Naive thymus-derived CD8-positive, alpha-beta T cell (primary cell): ENCODE results near the gene TCP11L2. TPM values are rescaled to one million over a fixed set of nuclear protein-coding genes. Genes with fewer than 3 reads are reported as not detected.

Source experiments
- ATAC-seq, 2 donors: fragments of 150-1000 bp; cut with Tn5 transposase in 1 of 2; sonication (Bioruptor Pico), chemical (Tn5 transposase) in 1 of 2; 1 replicate in 1 of 2; 2 replicates in 1 of 2; pipeline ENCODE4 v1.10.0; 2021; ENCODE audit warnings: mild to moderate bottlenecking in 2 of 2, moderate library complexity in 2 of 2
- POLR2A ChIA-PET: fragments of 350-600 bp; sonication (Branson Sonifier 250); formaldehyde crosslinking; loops from one replicate; lab custom pipeline; 2021; ENCODE audit warnings: antibody characterized with exemption; lab: Charles Lee
- DNase-seq, 10 donors: peaks; one replicate each; pipeline versions ENCODE4 v3.0.0 to v3.0.0-alpha.2; 2020 to 2022
- H3K27ac Mint-ChIP-seq, 10 donors: one replicate each; pipeline ENCODE4 v1.8.0; 2020 to 2022; ENCODE audit warnings: mild to moderate bottlenecking in 10 of 10, mixed read lengths in 10 of 10, moderate library complexity in 4 of 10, inconsistent platforms in 1 of 10
- H3K27me3 Mint-ChIP-seq, 5 donors: one replicate each; pipeline ENCODE4 v1.8.0; 2021 to 2022; ENCODE audit warnings: mixed read lengths in 5 of 5
- H3K36me3 Mint-ChIP-seq, 3 donors: one replicate each; pipeline ENCODE4 v1.8.0; 2020 to 2022; ENCODE audit warnings: mixed read lengths in 3 of 3, mild to moderate bottlenecking in 2 of 3, inconsistent platforms in 1 of 3
- H3K4me1 Mint-ChIP-seq, 4 donors: one replicate each; pipeline ENCODE4 v1.8.0; 2021 to 2022; ENCODE audit warnings: mixed read lengths in 4 of 4
- H3K4me3 Mint-ChIP-seq, 10 donors: one replicate each; pipeline ENCODE4 v1.8.0; 2020 to 2022; ENCODE audit warnings: mild to moderate bottlenecking in 10 of 10, mixed read lengths in 10 of 10, moderate library complexity in 6 of 10, inconsistent platforms in 1 of 10
- H3K9me3 Mint-ChIP-seq, 9 donors: one replicate each; pipeline ENCODE4 v1.8.0; 2020 to 2022; ENCODE audit warnings: mixed read lengths in 9 of 9, mild to moderate bottlenecking in 3 of 9, inconsistent platforms in 1 of 9, moderate library complexity in 1 of 9
- polyA plus RNA-seq, 3 donors: library from polyadenylated mRNA; unstranded; fragments of 300-500 nt; fragmentation: Illumina TruSeq; gene quantifications; one replicate each; pipeline ENCODE4 v1.2.3, GENCODE V29; 2021
- total RNA-seq, 8 experiments: library from RNA in 2 of 8; stranded (reverse) in 2 of 8; gene quantifications; one replicate each; pipeline ENCODE4 v1.2.3 and lab custom pipeline; 2021 to 2026

TCP11L2 gene
- total RNA-seq (100 to 1,000 TPM; 203 to 211 TPM), polyA plus RNA-seq (10 to 100 TPM; 30.6 to 45.4 (median 34.7) TPM), total RNA-seq (lab: John Stamatoyannopoulos, UW) (23.5 to 234 (median 151) reads per million in 6 experiments)

DNA sequence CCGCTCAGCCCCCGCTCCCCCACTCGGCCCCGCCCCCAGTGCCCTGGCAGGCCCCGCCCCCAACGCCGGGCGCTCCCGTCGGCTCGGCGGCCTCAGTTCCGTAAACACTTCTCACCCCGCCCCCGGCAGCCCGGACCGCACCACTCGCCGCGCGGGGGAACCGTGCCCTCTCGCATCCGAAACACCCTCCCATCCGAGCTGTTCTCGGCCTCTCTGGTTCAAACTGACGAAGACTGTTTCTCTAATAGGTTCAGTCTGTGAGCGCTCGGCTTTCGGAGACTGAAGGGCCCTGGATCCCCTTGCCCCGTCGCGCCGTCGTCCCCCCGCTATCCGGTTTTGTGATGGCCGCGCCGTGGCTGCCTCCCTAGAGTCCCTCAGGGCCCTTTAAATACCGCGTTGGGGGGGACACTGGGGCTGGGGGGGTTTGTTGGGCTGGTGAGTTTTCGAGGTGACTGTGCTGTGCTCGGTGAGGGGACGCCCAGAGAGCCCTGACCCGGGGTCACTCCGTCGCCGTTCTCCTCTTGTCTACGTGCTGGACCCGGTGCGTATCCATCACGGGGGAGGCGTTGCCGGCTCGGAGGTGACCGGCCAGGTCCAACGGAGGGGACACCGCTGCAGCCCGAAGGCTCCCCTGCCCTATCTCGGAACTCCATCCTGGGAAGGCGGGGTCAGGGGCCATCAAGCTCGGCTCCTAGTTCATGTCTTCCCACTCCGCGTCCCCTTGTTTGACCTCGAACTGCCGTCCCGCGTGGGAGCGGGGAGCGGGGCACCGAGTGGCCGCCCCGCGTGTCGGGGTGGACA is at the start of gene TCP11L2:
TCP11L2 (plus strand) TSS at position 333 of the 801 bp plus-strand sequence. CDS start 8,343 bp downstream, outside the sequence.
- Mint-ChIP-seq H3K4me3 (peak within 1 kb of the TSS; percentile 92 to 99 (median 96)), H3K27ac (peak within 1 kb of the TSS; percentile 97 to 100 (median 100))
- POLR2A ChIA-PET, result interaction anchor here (0.6 to 5.5 kb wide), 29 partner anchors 8 to 1067 kb away, joined by 3 to 118 read pairs (median 6); partner anchors contain the start of genes APPL2, CKAP4, POLR3B and TMEM263

DNA sequence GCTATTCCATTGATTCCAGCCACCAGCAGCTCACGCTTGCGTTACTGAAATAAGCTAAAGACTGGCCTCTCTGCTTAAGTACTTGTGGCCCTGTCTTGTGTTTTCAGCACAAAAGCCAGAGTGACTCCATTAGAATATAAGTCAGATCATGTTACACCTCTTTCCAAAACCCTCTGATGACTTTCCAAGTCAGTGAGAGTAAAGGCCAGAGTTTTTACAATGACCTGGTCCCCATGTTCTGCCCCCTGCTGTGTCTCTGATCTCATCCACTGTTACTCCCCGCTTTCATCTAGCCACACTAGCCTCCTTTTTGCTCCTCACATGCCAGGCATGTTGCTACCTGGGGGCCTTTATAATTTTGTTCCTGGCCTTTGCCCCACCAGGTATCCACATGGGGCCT is 47.8 kb upstream of the TCP11L2 start:
- POLR2A ChIA-PET, result interaction anchor here (1.0 to 1.3 kb wide), 4 partner anchors 12 to 47 kb away, joined by 3 to 4 read pairs (median 3); partner anchors contain the start of gene TCP11L2
- peaks cover 3 to 5% (median 3%) of the 10 kb centered on the region in 4 donors for H3K4me1 Mint-ChIP-seq

More for the DNA sequence above, at the start of gene TCP11L2:
- Mint-ChIP-seq H3K4me1 (peaks cover 43 to 64% (median 58%) of the 10 kb centered on the region in 4 donors), H3K9me3 (no peaks in the 10 kb centered on the region), H3K36me3 (peaks cover 0 to 18% (median 0%) of the 10 kb centered on the region in 3 donors), H3K27me3 (no peaks in the 10 kb centered on the region)
- DNase-seq (peak; percentile 87 to 96 (median 95)), ATAC-seq (peak; percentile 47 to 48)

DNA sequence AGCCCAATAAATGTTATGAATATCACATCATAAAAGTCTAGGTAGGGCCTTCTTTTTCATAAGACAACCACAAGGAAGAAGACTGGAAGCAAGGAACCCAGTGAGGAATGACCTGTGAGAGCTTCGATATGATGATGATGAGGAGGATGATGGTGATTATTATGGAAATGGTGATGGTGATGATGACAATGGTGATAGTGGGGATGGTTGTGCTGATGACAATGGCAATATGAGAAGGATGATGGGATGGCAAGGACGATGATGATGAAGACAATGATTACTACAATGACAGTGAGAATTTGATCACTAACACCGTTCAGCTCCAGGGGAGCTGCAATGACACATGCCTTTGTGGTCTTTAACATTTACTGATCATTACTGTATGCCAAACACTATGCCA is 47.0 kb upstream of the TCP11L2 start:
- no peak overlapping the region for H3K27ac Mint-ChIP-seq
- ATAC-seq (no peak), DNase-seq (no peak)
- H3K4me1 Mint-ChIP-seq, result no peaks in the 10 kb centered on the region
- no peaks in the 10 kb centered on the region for H3K36me3 Mint-ChIP-seq
- H3K4me3 Mint-ChIP-seq, result no peak overlapping the region
- H3K27me3 Mint-ChIP-seq, result no peaks in the 10 kb centered on the region
- POLR2A ChIA-PET, result interaction anchor here (1.0 kb wide), 2 partner anchors 24 to 28 kb away, joined by 3 read pairs; no protein-coding TSS in a partner anchor
- no peaks in the 10 kb centered on the region for H3K9me3 Mint-ChIP-seq

More for the DNA sequence above, 47.8 kb upstream of the TCP11L2 start:
- no peak for ATAC-seq
- Mint-ChIP-seq H3K4me3 (no peak overlapping the region), H3K36me3 (no peaks in the 10 kb centered on the region), H3K27ac (no peak overlapping the region), H3K9me3 (no peaks in the 10 kb centered on the region), H3K27me3 (no peaks in the 10 kb centered on the region)
- DNase-seq, result no peak

GRCh38 chr12:106255952-106256351 is 46.6 kb upstream of the TCP11L2 start:
- ATAC-seq (no peak), DNase-seq (no peak)
- Mint-ChIP-seq H3K4me3 (no peak overlapping the region), H3K9me3 (no peaks in the 10 kb centered on the region), H3K4me1 (no peaks in the 10 kb centered on the region), H3K27me3 (no peaks in the 10 kb centered on the region), H3K36me3 (no peaks in the 10 kb centered on the region), H3K27ac (no peak overlapping the region)
- POLR2A ChIA-PET, result no interaction called here

- no peak for ATAC-seq
- H3K27me3 Mint-ChIP-seq, result no peaks in the 10 kb centered on the region
- POLR2A ChIA-PET, result no interaction called here
- H3K27ac Mint-ChIP-seq, result no peak overlapping the region
- no peaks in the 10 kb centered on the region for H3K36me3 Mint-ChIP-seq
- DNase-seq, result no peak
- no peak overlapping the region for H3K4me3 Mint-ChIP-seq
- no peaks in the 10 kb centered on the region for H3K9me3 Mint-ChIP-seq
- no peaks in the 10 kb centered on the region for H3K4me1 Mint-ChIP-seq
Observed at GRCh38 chr12:106256524-106256923, 46.0 kb upstream of the TCP11L2 start.

- no peaks in the 10 kb centered on the region for H3K36me3 Mint-ChIP-seq
- no peaks in the 10 kb centered on the region for H3K9me3 Mint-ChIP-seq
- DNase-seq (no peak), ATAC-seq (no peak)
- H3K27ac Mint-ChIP-seq, result no peak overlapping the region
- no peaks in the 10 kb centered on the region for H3K4me1 Mint-ChIP-seq
- H3K4me3 Mint-ChIP-seq, result no peak overlapping the region
- H3K27me3 Mint-ChIP-seq, result peaks cover 0 to 6% (median 0%) of the 10 kb centered on the region in 5 donors
- POLR2A ChIA-PET, result interaction anchor here (1.1 to 1.3 kb wide), 2 partner anchors 12 to 44 kb away, joined by 3 to 4 read pairs; no protein-coding TSS in a partner anchor
Observed at GRCh38 chr12:106258226-106258625, 44.3 kb upstream of the TCP11L2 start.

- Mint-ChIP-seq H3K4me3 (no peak overlapping the region), H3K36me3 (no peaks in the 10 kb centered on the region), H3K27ac (no peak overlapping the region), H3K4me1 (no peaks in the 10 kb centered on the region), H3K9me3 (no peaks in the 10 kb centered on the region), H3K27me3 (peaks cover 0 to 8% (median 0%) of the 10 kb centered on the region in 5 donors)
- ATAC-seq (no peak), DNase-seq (no peak)
- POLR2A ChIA-PET, result interaction anchor here (0.6 to 1.3 kb wide), 2 partner anchors 12 to 43 kb away, joined by 3 to 4 read pairs; no protein-coding TSS in a partner anchor
Observed at GRCh38 chr12:106258935-106259334, 43.6 kb upstream of the TCP11L2 start.

DNA sequence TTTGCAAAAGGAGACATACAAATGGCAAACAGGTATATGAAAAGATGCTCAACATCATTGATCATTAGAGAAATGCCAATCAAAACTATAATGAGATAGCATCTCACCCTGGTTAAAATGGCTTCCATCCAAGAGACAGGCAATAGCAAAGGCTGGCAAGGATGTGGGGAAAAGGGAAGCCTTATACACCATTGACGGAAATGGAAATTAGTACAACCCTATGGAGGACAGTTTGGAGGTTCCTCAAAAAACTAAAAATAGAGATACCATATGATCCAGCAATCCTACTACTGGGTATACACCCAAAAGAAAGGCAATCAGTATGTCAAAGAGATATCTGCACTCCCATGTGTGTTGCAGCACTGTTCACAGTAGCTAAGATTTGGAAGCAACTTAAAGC is 37.4 kb upstream of the TCP11L2 start:
- ATAC-seq (no peak), DNase-seq (no peak)
- no peaks in the 10 kb centered on the region for H3K36me3 Mint-ChIP-seq
- H3K27me3 Mint-ChIP-seq, result peaks cover 0 to 12% (median 0%) of the 10 kb centered on the region in 5 donors
- no peak overlapping the region for H3K27ac Mint-ChIP-seq
- POLR2A ChIA-PET, result no interaction called here
- H3K9me3 Mint-ChIP-seq, result no peaks in the 10 kb centered on the region
- no peak overlapping the region for H3K4me3 Mint-ChIP-seq
- H3K4me1 Mint-ChIP-seq, result peaks cover 0 to 9% (median 1%) of the 10 kb centered on the region in 4 donors

DNA sequence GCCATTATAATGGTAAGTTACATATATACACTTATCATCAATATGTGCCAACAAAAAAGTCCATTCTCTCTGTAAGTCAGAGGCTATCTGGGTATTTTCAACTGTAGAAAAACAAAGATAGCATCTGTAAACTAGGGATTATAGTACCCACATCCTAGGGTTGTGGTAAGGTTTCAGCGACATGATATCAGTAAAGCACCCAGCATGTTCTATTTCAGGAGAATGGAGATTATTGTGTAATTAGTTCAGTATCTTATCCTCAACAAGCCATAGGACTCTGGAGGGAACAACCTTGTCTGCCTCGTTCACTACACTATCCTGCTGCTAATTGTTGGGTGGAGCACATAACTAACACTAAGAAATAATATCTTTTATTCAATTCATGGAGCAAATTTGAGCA is 35.0 kb upstream of the TCP11L2 start:
- H3K27me3 Mint-ChIP-seq, result peaks cover 0 to 11% (median 0%) of the 10 kb centered on the region in 5 donors
- H3K36me3 Mint-ChIP-seq, result no peaks in the 10 kb centered on the region
- H3K27ac Mint-ChIP-seq, result no peak overlapping the region
- POLR2A ChIA-PET, result interaction anchor here (1.3 to 1.7 kb wide), 2 partner anchors 13 to 18 kb away, joined by 3 to 7 read pairs; no protein-coding TSS in a partner anchor
- peak in 1 of 2 donors; percentile 36 for ATAC-seq
- H3K9me3 Mint-ChIP-seq, result no peaks in the 10 kb centered on the region
- no peak overlapping the region for H3K4me3 Mint-ChIP-seq
- no peak for DNase-seq
- H3K4me1 Mint-ChIP-seq, result peaks cover 0 to 9% (median 1%) of the 10 kb centered on the region in 4 donors

DNA sequence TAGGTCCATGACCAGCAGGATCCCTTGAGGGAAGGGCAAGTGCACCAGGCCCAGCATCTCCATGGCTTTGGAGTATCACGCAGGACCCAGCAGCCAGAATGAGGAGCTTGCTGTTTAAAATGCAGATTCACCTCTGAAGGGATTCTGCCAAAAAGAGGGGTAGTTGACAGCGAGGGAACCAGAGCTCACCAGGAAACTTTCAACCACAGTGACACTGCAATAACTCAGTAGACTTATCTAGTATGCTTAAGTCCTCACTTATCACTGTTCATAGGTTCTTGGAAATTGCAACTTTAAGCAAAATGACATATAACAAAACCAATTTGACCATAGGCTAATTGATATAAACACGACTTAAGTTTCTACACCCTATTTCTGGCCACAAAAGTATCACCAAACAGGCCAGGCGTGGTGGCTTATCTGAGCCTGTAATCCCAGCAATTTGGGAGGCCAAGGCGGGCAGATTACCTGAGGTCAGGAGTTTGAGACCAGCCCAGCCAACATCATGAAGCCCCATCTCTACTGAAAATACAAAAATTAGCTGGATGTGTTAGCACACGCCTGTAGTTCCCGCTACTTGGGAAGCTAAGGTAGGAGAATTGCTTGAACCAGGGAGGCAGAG is 33.3 kb upstream of the TCP11L2 start:
- peaks cover 0 to 8% (median 2%) of the 10 kb centered on the region in 5 donors for H3K27me3 Mint-ChIP-seq
- POLR2A ChIA-PET, result no interaction called here
- peak overlapping the region in 1 of 10 donors; percentile 69 for H3K27ac Mint-ChIP-seq
- no peak for DNase-seq
- H3K36me3 Mint-ChIP-seq, result no peaks in the 10 kb centered on the region
- ATAC-seq, result no peak
- no peak overlapping the region for H3K4me3 Mint-ChIP-seq
- peaks cover 0 to 9% (median 1%) of the 10 kb centered on the region in 4 donors for H3K4me1 Mint-ChIP-seq
- H3K9me3 Mint-ChIP-seq, result no peaks in the 10 kb centered on the region

- Mint-ChIP-seq H3K36me3 (no peaks in the 10 kb centered on the region), H3K9me3 (no peaks in the 10 kb centered on the region), H3K4me1 (peaks cover 0 to 12% (median 0%) of the 10 kb centered on the region in 4 donors), H3K27me3 (peaks cover 0 to 8% (median 2%) of the 10 kb centered on the region in 5 donors), H3K27ac (no peak overlapping the region), H3K4me3 (no peak overlapping the region)
- no peak for DNase-seq
- POLR2A ChIA-PET, result no interaction called here
- no peak for ATAC-seq
Observed at GRCh38 chr12:106271575-106272505, 30.7 kb upstream of the TCP11L2 start.

GRCh38 chr12:106273491-106273890 is 29.0 kb upstream of the TCP11L2 start:
- POLR2A ChIA-PET, result no interaction called here
- Mint-ChIP-seq H3K9me3 (no peaks in the 10 kb centered on the region), H3K4me1 (peaks cover 0 to 3% (median 0%) of the 10 kb centered on the region in 4 donors), H3K27ac (no peak overlapping the region), H3K27me3 (peaks cover 0 to 4% (median 0%) of the 10 kb centered on the region in 5 donors), H3K4me3 (no peak overlapping the region), H3K36me3 (no peaks in the 10 kb centered on the region)
- DNase-seq (no peak), ATAC-seq (no peak)
